ENCODE measurements around the gene SERPINA10. TPM values are rescaled to one million over a fixed set of nuclear protein-coding genes. Genes with fewer than 3 reads are reported as not detected.

The SERPINA10 gene
- total RNA-seq, 1 donor from 2014 or later = not detected

Other genes starting within 250 kb of the SERPINA10 start
- 181 TPM for gene DDX24, start 212.1 kb downstream of the SERPINA10 start, total RNA-seq
- gene IFI27L1, start 212.0 kb downstream of the SERPINA10 start, total RNA-seq = 11.6 TPM
- gene IFI27, start 182.5 kb downstream of the SERPINA10 start, total RNA-seq = 132 TPM
- 50.1 TPM for gene IFI27L2, start 163.7 kb downstream of the SERPINA10 start, total RNA-seq
- gene PPP4R4, start 118.9 kb downstream of the SERPINA10 start, total RNA-seq = not detected
- not detected for gene SERPINA6, start 30.1 kb upstream of the SERPINA10 start, total RNA-seq
- not detected for gene SERPINA2, start 73.4 kb upstream of the SERPINA10 start, total RNA-seq
- gene SERPINA1, start 95.3 kb upstream of the SERPINA10 start, total RNA-seq = 5.0 TPM
- gene SERPINA11, start 159.5 kb upstream of the SERPINA10 start, total RNA-seq = not detected
- not detected for gene SERPINA9, start 182.9 kb upstream of the SERPINA10 start, total RNA-seq
- gene SERPINA12, start 216.2 kb upstream of the SERPINA10 start, total RNA-seq = not detected